HL-60 (cell line): ENCODE results near the gene LHCGR.
"Not testable (repeated sequence)": the region's sequence is repeated elsewhere in the genome, so short reads cannot be mapped to it uniquely, and the experiment has no call there.

ENCODE experiments used
- DNase-seq, 2 experiments: peaks; one replicate each; pipeline ENCODE4 v3.0.0-alpha.2; 2010 to 2020; ENCODE audit warnings: low read depth in 1 of 2, low spot score in 1 of 2
- H3K27ac ChIP-seq: fragments of 250-450 bp; sonication (Bioruptor Pico); replicated peaks from 2 replicates; pipeline ENCODE4 v1.5.1; 2020; ENCODE audit warnings: mild to moderate bottlenecking, moderate library complexity
- H3K27me3 ChIP-seq: fragments of 250-450 bp; sonication (Bioruptor Pico); 2 replicates; pipeline ENCODE4 v1.5.1; 2021; ENCODE audit warnings: mild to moderate bottlenecking, moderate library complexity; ENCODE audit not compliant: insufficient read depth, poor library complexity, severe bottlenecking
- H3K4me3 ChIP-seq: replicated peaks from 2 replicates; pipeline ENCODE4 v1.5.1; 2011; ENCODE audit warnings: mild to moderate bottlenecking, control low read depth, low read length; ENCODE audit not compliant: insufficient read depth
- CTCF ChIP-seq: IDR thresholded peaks from one replicate; pipeline ENCODE4 v1.5.1; 2011; ENCODE audit warnings: low read length, control low read depth, inconsistent platforms; ENCODE audit not compliant: insufficient read depth
- GABPA ChIP-seq: IDR thresholded peaks from 2 replicates; pipeline ENCODE4 v1.6.1; 2012; ENCODE audit warnings: low read depth
- POLR2AphosphoS5 ChIP-seq: IDR thresholded peaks from 2 replicates; pipeline ENCODE4 v1.6.1; 2012; ENCODE audit warnings: low read depth
- REST ChIP-seq: IDR thresholded peaks from 2 replicates; pipeline ENCODE4 v1.6.1; 2012; ENCODE audit warnings: low read depth; ENCODE audit not compliant: insufficient replicate concordance
- SPI1 ChIP-seq: IDR thresholded peaks from 2 replicates; pipeline ENCODE4 v1.6.1; 2012; ENCODE audit warnings: low read depth, mild to moderate bottlenecking, borderline replicate concordance

LHCGR gene

GRCh38 chr2:48747319-48747718 lies 8.2 kb downstream of the LHCGR start:
- TF ChIP-seq SPI1, result no peak
- TF ChIP-seq REST, result no peak
- TF ChIP-seq CTCF, result no peak
- no peak for TF ChIP-seq POLR2AphosphoS5
- no peak for TF ChIP-seq GABPA
- no peak overlapping the region for H3K27ac ChIP-seq
- H3K4me3 ChIP-seq, result no peak overlapping the region
- no peak for DNase-seq
- H3K27me3 ChIP-seq, result no peaks in the 10 kb centered on the region

- H3K4me3 ChIP-seq, DNase-seq: not testable (repeated sequence)
Observed at GRCh38 chr2:48739236-48739635, 16.3 kb downstream of the LHCGR start.

GRCh38 chr2:48738806-48739205 lies 16.7 kb downstream of the LHCGR start:
- no peak overlapping the region for H3K27ac ChIP-seq
- no peaks in the 10 kb centered on the region for H3K27me3 ChIP-seq
- no peak for TF ChIP-seq POLR2AphosphoS5
- TF ChIP-seq SPI1, result no peak
- no peak for TF ChIP-seq REST
- TF ChIP-seq GABPA, result no peak
- no peak for TF ChIP-seq CTCF
- H3K4me3 ChIP-seq, result no peak overlapping the region
- no peak for DNase-seq

More at GRCh38 chr2:48739236-48739635, 16.3 kb downstream of the LHCGR start:
- H3K27ac ChIP-seq, H3K27me3 ChIP-seq: not testable (repeated sequence)

- H3K27me3 ChIP-seq, result no peaks in the 10 kb centered on the region
- H3K27ac ChIP-seq, result no peak overlapping the region
- H3K4me3 ChIP-seq, result no peak overlapping the region
- TF ChIP-seq GABPA, result no peak
- TF ChIP-seq POLR2AphosphoS5, result no peak
- TF ChIP-seq SPI1, result no peak
- TF ChIP-seq CTCF, result no peak
- TF ChIP-seq REST, result no peak
- no peak for DNase-seq
Observed at GRCh38 chr2:48736251-48736650, 19.3 kb downstream of the LHCGR start.
